Caco-2 (cell line): ENCODE data around the gene NXPE1. TPM values are rescaled to one million over a fixed set of nuclear protein-coding genes. Genes with fewer than 3 reads are reported as not detected.

Source experiments
- BruUV-seq: library from RNA; stranded (reverse); fragments of 400-500 nt; replicated peaks from 2 replicates; lab custom pipeline; 2021; lab: Mats Ljungman, UMichigan
- CTCF ChIA-PET: fragments of 300-600 bp; sonication (Branson Sonifier 250); formaldehyde crosslinking; loops from one replicate; lab custom pipeline; 2022; ENCODE audit warnings: antibody characterized with exemption; lab: Charles Lee
- POLR2A ChIA-PET: fragments of 300-600 bp; sonication (Branson Sonifier 250); formaldehyde crosslinking; loops from one replicate; lab custom pipeline; 2022; ENCODE audit warnings: antibody characterized with exemption; lab: Charles Lee
- DNase-seq, 2 experiments: peaks; one replicate each; pipeline versions ENCODE4 v3.0.0 to v3.0.0-alpha.2; 2020 to 2022
- H3K27me3 ChIP-seq: replicated peaks from 2 replicates; pipeline ENCODE4 v1.6.0; 2011; ENCODE audit warnings: low read length; ENCODE audit not compliant: control insufficient read depth, insufficient read depth
- H3K36me3 ChIP-seq: 2 replicates; pipeline ENCODE4 v1.5.1; 2011; ENCODE audit warnings: low read length; ENCODE audit not compliant: control insufficient read depth, insufficient read depth
- H3K4me1 ChIP-seq: fragments of 250-450 bp; sonication (Bioruptor Pico); 2 replicates; pipeline ENCODE4 v1.5.1; 2020; ENCODE audit warnings: mild to moderate bottlenecking
- H3K4me3 ChIP-seq: 2 replicates; pipeline ENCODE4 v1.5.1; 2011; ENCODE audit warnings: low read depth, mild to moderate bottlenecking, control low read depth, low read length
- H3K9me3 ChIP-seq: fragments of 250-450 bp; sonication (Bioruptor Pico); 2 replicates; pipeline ENCODE4 v1.5.1; 2020; ENCODE audit warnings: mild to moderate bottlenecking, moderate library complexity
- H3K27ac Mint-ChIP-seq: one replicate; pipeline ENCODE4 v1.8.0; 2022; ENCODE audit warnings: mixed read lengths; ENCODE audit not compliant: unreplicated experiment
- H3K27me3 Mint-ChIP-seq: one replicate; pipeline ENCODE4 v1.8.0; 2022; ENCODE audit warnings: mixed read lengths; ENCODE audit not compliant: insufficient read depth, unreplicated experiment
- H3K36me3 Mint-ChIP-seq: one replicate; pipeline ENCODE4 v1.8.0; 2022; ENCODE audit warnings: mild to moderate bottlenecking, mixed read lengths; ENCODE audit not compliant: insufficient read depth, unreplicated experiment
- H3K4me1 Mint-ChIP-seq: one replicate; pipeline ENCODE4 v1.8.0; 2022; ENCODE audit warnings: low read depth, mixed read lengths; ENCODE audit not compliant: unreplicated experiment
- H3K4me3 Mint-ChIP-seq: one replicate; pipeline ENCODE4 v1.8.0; 2022; ENCODE audit warnings: mild to moderate bottlenecking, moderate library complexity, mixed read lengths; ENCODE audit not compliant: unreplicated experiment
- H3K9me3 Mint-ChIP-seq: one replicate; pipeline ENCODE4 v1.8.0; 2022; ENCODE audit warnings: mixed read lengths; ENCODE audit not compliant: unreplicated experiment
- CTCF ChIP-seq, 2 experiments: fragments of 200-600 bp in 1 of 2; IDR thresholded peaks; 1 replicate in 1 of 2; 2 replicates in 1 of 2; pipeline versions ENCODE4 v1.5.1 to v1.8.0; 2011 to 2022; ENCODE audit warnings: antibody characterized with exemption in 1 of 2, control low read depth in 1 of 2, inconsistent platforms in 1 of 2, low read depth in 1 of 2, low read length in 1 of 2, mild to moderate bottlenecking in 1 of 2, moderate library complexity in 1 of 2; ENCODE audit not compliant: insufficient read depth in 1 of 2, severe bottlenecking in 1 of 2, unreplicated experiment in 1 of 2
- intact Hi-C: fragments of 100-400 bp; cut with micrococcal nuclease; formaldehyde crosslinking; loops from one replicate; pipeline ENCODE4 v1.10.0; 2022; ENCODE audit not compliant: unreplicated experiment
- total RNA-seq: library from RNA; stranded (reverse); gene quantifications from 2 replicates; pipeline ENCODE4 v1.2.3, GENCODE V29; 2022

The NXPE1 gene
- total RNA-seq, 1 experiment from 2014 or later: not detected

GRCh38 chr11:114478001-114478410, 81.7 kb downstream of the NXPE1 start:
- H3K27me3 Mint-ChIP-seq: peaks cover 3% of the 10 kb centered on the region
- BruUV-seq: no TSS peak
- peaks cover 10% of the 10 kb centered on the region for H3K9me3 Mint-ChIP-seq
- no peaks in the 10 kb centered on the region for H3K27me3 ChIP-seq
- no peak overlapping the region for H3K4me3 ChIP-seq
- H3K4me1 Mint-ChIP-seq: no peaks in the 10 kb centered on the region
- 0 out of 2 replicates have a peak, but pooled peaks cover 7% of the 10 kb centered on the region for H3K4me1 ChIP-seq
- no peak for DNase-seq
- no peaks in the 10 kb centered on the region for H3K36me3 Mint-ChIP-seq
- TF ChIP-seq CTCF (IDR thresholded peaks at IDR 0.05; ENCODE audit: insufficient read depth in 1 of 2, low read depth in 1 of 2, low read length in 1 of 2, severe bottlenecking in 1 of 2, unreplicated experiment in 1 of 2): no peak
- H3K36me3 ChIP-seq: no peaks in the 10 kb centered on the region
- intact Hi-C loops: loop anchor here (2.0 kb wide), 2 partner anchors 129 to 137 kb away; no protein-coding TSS in a partner anchor
- no peaks in the 10 kb centered on the region for H3K9me3 ChIP-seq
- no peak overlapping the region for H3K4me3 Mint-ChIP-seq
- H3K27ac Mint-ChIP-seq: no peak overlapping the region
- ChIA-PET CTCF (no interaction called here), POLR2A (no interaction called here)

- Mint-ChIP-seq H3K27ac (no peak overlapping the region), H3K4me1 (no peaks in the 10 kb centered on the region), H3K9me3 (no peaks in the 10 kb centered on the region), H3K27me3 (peaks cover 3% of the 10 kb centered on the region), H3K4me3 (no peak overlapping the region), H3K36me3 (no peaks in the 10 kb centered on the region)
- no peak for DNase-seq
- intact Hi-C loops: no loop called here
- ChIA-PET CTCF (no interaction called here), POLR2A (no interaction called here)
- BruUV-seq: no TSS peak
- Histone ChIP-seq H3K27me3 (no peaks in the 10 kb centered on the region), H3K9me3 (no peaks in the 10 kb centered on the region), H3K4me1 (0 out of 2 replicates have a peak, but pooled peaks cover 1% of the 10 kb centered on the region), H3K4me3 (no peak overlapping the region), H3K36me3 (no peaks in the 10 kb centered on the region)
- TF ChIP-seq CTCF (IDR thresholded peaks at IDR 0.05; ENCODE audit: insufficient read depth in 1 of 2, low read depth in 1 of 2, low read length in 1 of 2, severe bottlenecking in 1 of 2, unreplicated experiment in 1 of 2): no peak
Observed at GRCh38 chr11:114472661-114473060, 87.0 kb downstream of the NXPE1 start.

Other genes with a start within 250 kb of the NXPE1 start
- 9.5 and 9.8 TPM in 2 replicates for gene C11orf71, start 159.4 kb downstream of the NXPE1 start, total RNA-seq
- 57.6 and 62.6 TPM in 2 replicates for gene RBM7, start 159.2 kb downstream of the NXPE1 start, total RNA-seq
- 221 and 241 TPM in 2 replicates for gene REXO2, start 120.4 kb downstream of the NXPE1 start, total RNA-seq
- gene NXPE4, start 35.9 kb upstream of the NXPE1 start, total RNA-seq: not detected in 2 replicates
- not detected in 2 replicates for gene NXPE2, start 118.6 kb upstream of the NXPE1 start, total RNA-seq